Right renal cortex interstitium (tissue), 3 donors: ENCODE data around the gene KRCC1. TPM values are rescaled to one million over a fixed set of nuclear protein-coding genes. Genes with fewer than 3 reads are reported as not detected.
"Not testable (repeated sequence)": the region's sequence is repeated elsewhere in the genome, so short reads cannot be mapped to it uniquely, and the experiment has no call there.

ENCODE experiments used
- DNase-seq, 3 donors: peaks; one replicate each; pipeline ENCODE4 v3.0.0-alpha.2; 2013; ENCODE audit warnings: low read depth in 3 of 3, low spot score in 2 of 3
- polyA plus RNA-seq, 3 donors: library from polyadenylated mRNA; unstranded; fragments of 120-200 nt; gene quantifications; one replicate each; pipeline ENCODE4 v1.2.1, GENCODE V29; 2013; ENCODE audit not compliant: insufficient read length in 3 of 3

KRCC1 gene
- polyA plus RNA-seq, 3 donors, result 56.7 to 66.7 (median 66.0) TPM

DNA sequence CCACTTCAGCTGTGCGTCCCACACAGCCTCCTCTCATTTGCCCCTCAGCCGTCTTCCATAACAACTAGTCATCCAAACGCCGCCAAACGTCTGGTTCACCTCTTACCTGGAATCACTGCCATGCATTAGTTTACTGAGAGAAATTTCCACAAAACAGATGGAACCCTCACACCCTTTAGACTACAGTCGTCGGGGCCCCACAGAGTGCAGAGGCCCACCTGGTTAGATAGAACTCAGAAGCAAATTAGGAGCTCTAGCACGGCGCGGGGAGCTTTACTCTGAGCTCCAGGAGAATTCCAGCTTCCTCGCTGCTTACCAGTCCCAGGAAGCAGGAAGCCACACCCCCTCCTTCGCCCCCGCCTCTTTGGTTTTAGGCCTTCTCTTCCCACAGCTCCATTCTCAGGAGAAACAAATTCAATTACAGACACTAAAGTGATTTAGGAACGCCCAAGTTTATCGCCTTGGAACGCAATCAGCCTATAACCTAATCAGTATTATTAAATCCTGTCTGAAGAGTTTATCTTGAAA lies 48.6 kb downstream of the KRCC1 start:
- no peak for DNase-seq

DNA sequence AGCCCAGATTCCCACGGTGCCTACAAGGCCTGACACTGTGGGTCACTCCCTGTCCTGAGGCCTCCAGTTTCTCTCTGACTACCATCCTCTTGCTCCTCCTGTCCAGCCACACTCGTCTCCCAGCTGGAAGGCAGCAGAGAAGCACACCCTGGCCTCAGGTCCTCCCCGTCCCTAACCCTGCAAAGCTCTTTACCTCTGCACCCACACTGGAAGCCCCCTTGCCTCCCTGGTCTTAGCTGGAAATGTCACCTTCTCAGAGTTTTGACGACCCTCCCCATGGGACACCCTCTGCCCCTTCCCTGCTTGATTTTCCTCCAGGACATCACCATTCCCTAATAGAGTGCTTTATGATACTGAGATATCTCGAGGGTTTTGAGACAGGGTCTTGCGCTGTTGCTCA lies 49.8 kb downstream of the KRCC1 start:
- DNase-seq, result no peak

DNA sequence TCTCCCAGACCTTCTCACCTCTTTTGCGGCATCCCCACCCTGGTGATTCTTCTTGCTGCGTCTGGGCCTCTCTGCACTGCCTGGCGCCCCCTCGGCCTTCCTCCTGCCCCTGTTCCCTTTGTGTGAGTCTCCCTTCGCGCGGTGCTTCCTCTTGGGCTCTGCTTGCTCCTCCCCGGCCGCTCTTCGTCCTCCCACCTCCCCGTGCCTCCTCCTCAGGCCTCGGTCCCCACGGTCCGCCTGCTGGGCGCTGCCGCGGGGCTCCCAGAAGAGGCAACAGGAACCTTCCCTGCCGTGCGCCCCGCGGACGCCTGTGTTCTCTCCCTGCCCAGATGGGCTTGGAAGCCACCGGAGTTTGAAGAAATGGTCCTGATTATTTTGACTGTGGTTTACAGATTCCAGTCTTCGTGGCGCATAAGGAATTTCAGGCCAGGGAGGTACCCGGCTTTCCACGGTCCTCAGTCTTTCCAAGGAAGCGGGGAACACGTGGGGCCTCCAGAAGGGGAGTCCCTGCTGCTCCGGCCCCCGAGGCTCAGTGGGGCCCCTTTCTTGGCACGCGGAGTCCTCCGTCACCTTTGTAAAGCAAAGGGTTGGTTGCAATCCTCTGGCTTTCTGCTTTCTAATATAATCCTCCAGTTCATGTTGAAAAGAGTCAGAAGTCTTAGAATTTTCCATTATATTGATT lies 52.4 kb downstream of the KRCC1 start:
- no peak for DNase-seq

DNA sequence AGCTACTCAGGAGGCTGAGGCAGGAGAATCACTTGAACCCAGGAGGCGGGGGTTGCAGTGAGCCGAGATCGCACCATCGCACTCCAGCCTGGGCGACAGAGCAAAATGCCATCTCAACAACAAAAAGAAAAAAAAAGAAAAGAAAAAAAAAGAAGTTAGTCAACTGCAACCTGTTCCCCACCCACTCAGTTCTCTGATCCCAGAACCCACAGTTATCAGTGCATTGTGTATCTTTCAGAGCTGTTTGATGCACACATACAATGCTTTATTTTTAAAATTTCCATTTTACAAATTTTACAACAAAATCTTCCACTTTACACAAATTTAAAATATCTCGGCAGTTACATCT lies 53.2 kb downstream of the KRCC1 start:
- no peak for DNase-seq

DNA sequence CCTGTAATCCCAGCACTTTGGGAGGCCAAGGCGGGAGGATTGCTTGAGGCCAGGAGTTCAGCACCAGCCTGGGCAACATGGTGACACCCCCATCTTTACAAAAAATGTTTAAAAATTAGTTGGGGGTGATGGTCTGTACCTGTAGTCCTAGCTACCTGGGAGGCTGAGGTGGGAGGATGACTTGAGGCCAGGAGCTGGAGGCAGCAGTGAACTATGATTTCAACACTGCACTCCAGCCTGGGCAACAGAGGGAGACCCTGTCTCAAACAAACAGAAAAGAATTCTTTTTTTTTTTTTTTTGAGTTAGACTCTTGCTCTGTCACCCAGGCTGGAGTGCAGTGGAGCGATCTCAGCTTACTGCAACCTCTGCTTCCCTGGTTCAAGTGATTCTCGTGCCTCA lies 55.1 kb downstream of the KRCC1 start:
- not testable (repeated sequence) for DNase-seq

DNA sequence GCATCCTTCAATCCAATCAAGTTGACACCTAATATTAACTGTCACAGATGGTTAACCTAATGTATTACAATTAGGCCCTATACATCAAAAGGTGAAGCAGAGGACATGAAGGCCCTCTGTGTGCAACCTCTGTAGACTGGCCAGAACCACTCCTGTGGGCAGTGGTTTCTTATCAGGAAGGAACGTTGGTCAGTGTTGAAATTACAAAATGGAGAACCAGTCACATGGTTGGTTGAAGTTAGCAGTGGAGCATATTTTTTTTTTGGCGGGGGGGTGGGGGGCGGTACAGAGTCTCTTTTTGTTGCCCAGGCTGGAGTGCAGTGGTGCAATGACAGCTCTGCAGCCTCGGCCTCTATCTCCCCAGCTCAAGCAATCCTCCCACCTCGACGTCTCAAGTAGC lies 59.0 kb downstream of the KRCC1 start:
- DNase-seq, result no peak

DNA sequence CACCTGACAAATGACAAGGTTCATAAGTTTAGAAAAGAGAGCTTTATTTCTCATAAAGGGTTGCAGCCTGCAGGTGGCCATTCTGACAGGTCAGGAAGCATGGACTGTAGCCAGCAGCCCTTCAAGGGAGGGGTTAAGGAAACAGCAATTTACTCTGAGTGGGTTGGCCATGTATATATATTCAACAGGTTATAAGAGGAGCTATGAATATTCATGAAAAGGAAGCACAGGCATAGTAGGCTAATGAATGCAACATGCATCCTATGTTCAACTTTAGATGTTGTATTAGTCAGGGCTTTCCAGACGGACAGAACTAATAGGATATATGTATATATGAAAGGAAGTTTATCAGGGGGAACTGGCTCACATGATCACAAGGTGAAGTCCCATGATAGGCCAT lies 59.8 kb downstream of the KRCC1 start:
- no peak for DNase-seq

DNA sequence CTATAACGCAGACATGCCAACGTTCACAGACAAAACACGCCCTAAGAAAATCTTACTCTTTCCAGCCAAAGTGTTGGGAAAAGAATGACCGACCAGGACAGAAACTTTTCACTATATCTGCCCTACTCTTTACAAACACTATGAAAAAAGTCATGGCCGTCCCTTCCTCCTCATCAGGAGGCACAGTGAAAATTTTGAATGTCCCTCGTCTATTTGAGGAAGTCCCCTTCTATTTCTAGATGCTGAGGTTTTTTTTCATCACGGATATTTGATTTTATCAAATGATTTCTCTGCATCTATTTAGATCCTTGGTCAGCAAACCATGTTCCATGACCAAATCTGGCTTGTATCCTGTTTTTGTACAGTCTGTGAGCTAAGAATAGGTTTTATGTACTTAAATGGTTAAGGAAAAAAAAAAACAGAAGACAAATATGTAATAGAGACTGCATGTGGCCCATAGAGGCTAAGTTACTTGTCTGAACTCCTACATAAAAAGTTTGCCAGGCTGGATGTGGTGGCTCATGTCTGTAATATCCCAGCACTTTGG lies 61.2 kb downstream of the KRCC1 start:
- not testable (repeated sequence) for DNase-seq

DNA sequence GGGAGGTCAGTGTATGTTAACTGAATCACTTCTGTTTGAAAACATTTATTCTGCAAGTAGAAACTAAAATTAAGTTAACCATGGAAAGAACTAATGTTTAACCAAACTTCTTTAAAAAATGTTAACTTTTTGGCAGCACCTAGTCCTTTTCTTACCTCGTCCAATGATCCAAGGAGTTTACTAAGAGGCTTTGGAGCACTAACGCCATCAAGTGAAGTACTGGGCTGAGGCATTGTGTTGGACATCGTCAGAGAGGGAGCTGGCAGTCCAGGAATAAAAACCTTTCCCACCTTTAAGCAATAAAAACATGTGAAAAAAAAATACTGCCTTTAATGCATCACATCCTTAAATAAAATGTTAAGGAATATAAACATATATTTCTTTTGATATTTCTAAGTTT lies 63.0 kb downstream of the KRCC1 start:
- DNase-seq, result not testable (repeated sequence)

DNA sequence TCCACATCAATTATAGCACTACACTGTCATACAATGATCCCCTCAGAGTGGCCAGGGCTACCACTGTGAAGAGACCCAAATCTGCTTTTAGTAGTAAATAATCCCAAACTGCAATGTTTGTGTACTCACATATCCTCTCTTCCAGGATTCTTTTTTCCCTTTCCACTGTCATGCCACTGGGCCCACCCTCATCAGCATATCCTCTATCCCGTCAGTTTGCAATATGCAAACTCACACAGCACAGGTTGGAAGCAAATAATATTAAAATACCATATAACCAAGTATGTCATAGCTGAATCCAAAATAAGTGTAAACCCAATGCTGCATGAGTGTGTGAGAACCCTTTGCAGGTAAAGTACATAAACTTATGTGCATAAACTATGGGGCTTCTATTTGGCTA lies 68.1 kb downstream of the KRCC1 start:
- not testable (repeated sequence) for DNase-seq

DNA sequence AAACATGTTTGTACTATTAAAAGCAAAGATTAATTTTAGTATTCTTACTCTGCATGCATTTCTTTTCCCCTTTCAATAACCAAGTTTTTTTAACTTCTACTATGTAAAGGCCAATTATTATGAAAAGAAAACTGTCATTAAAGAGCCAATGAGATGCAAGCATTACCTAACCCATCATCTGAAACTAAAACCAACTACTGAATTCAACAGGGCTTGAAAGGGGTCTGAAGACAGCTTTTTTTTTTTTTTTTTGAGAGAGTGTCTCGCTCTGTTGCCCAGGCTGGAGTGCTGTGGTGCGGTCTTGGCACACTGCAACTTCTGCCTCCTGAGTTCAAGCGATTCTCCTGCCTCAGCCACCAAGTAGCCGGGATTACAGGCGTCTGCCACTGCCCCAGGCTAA lies 69.7 kb downstream of the KRCC1 start:
- not testable (repeated sequence) for DNase-seq

DNA sequence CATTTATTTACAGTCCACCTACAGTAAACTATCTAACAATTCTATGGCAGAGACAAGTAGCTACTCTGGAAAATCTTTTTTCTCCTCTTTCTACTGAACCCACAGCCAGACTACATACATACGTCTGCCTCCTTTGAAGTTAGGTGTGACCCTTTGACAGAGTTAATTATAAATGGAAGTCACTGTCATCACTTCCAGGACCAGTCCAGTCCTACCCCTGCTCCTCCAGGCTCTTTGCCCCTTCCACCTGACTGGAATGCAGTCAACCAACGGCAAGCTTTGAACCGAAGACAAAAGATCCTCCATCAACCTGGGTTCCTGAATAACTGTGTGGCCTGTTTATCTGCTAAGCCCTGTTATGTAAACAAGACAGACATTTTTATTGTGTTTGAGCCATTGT lies 74.4 kb downstream of the KRCC1 start:
- DNase-seq, result not testable (repeated sequence)

Other genes starting within 250 kb of the KRCC1 start
- gene RGPD2, start 230.0 kb downstream of the KRCC1 start, polyA plus RNA-seq, result 1 to 10 TPM; 1.5 to 3.0 (median 1.6) TPM
- not detected for gene RNU2-63P, start 39.2 kb downstream of the KRCC1 start, polyA plus RNA-seq
- gene SMYD1, start 12.0 kb upstream of the KRCC1 start, polyA plus RNA-seq, result under 1 TPM in 2 of 3 donors, not detected in 1; 0.18 to 0.74 TPM
- 10 to 100 TPM; 28.8 to 34.8 (median 32.5) TPM for gene FABP1, start 72.3 kb upstream of the KRCC1 start, polyA plus RNA-seq
- gene THNSL2, start 114.6 kb upstream of the KRCC1 start, polyA plus RNA-seq, result 10 to 100 TPM; 20.1 to 42.5 (median 24.5) TPM